Sigmoid colon (tissue), 7 donors: Measurements from ENCODE around the gene INCENP. TPM values are rescaled to one million over a fixed set of nuclear protein-coding genes. Genes with fewer than 3 reads are reported as not detected.

Source experiments
- DNase-seq: peaks from one replicate; pipeline ENCODE4 v3.0.0-alpha.2; 2019
- H3K27ac ChIP-seq, 4 donors: fragments of 200-600 bp; sonication (generic); one replicate each; pipeline ENCODE4 v1.5.1; 2016 to 2019; ENCODE audit warnings: mild to moderate bottlenecking in 1 of 4
- H3K27me3 ChIP-seq, 3 donors: fragments of 200-600 bp; sonication (generic); one replicate each; pipeline ENCODE4 v1.5.1; 2019; ENCODE audit warnings: mild to moderate bottlenecking in 1 of 3
- H3K36me3 ChIP-seq, 4 donors: fragments of 200-600 bp; sonication (generic); one replicate each; pipeline ENCODE4 v1.5.1; 2016 to 2019
- H3K4me1 ChIP-seq, 4 donors: fragments of 200-600 bp; sonication (generic); one replicate each; pipeline ENCODE4 v1.5.1; 2017 to 2019
- H3K4me3 ChIP-seq, 4 donors: fragments of 200-600 bp; sonication (generic); one replicate each; pipeline ENCODE4 v1.5.1; 2017 to 2019; ENCODE audit warnings: mild to moderate bottlenecking in 2 of 4, moderate library complexity in 1 of 4
- H3K9me3 ChIP-seq, 4 donors: fragments of 200-600 bp in 3 of 4; sonication (generic) in 3 of 4; one replicate each; pipeline versions ENCODE4 v1.5.1 to v1.6.1; 2013 to 2019
- CTCF ChIP-seq, 4 experiments: fragments of 450-650 bp in 3 of 4; fragments of 200-600 bp in 1 of 4; IDR thresholded peaks; one replicate each; pipeline ENCODE4 v1.5.1; 2016 to 2019; ENCODE audit warnings: antibody characterized with exemption in 4 of 4, mild to moderate bottlenecking in 3 of 4, moderate library complexity in 2 of 4
- EP300 ChIP-seq, 4 donors: sonication (generic); formaldehyde crosslinking; IDR thresholded peaks; one replicate each; pipeline ENCODE4 v1.6.1; 2017; ENCODE audit warnings: antibody characterized with exemption in 4 of 4
- POLR2A ChIP-seq, 2 donors: fragments of 450-650 bp; IDR thresholded peaks; one replicate each; pipeline ENCODE4 v1.6.1; 2016; ENCODE audit warnings: antibody characterized with exemption in 2 of 2, mild to moderate bottlenecking in 2 of 2, moderate library complexity in 2 of 2
- POLR2AphosphoS5 ChIP-seq, 4 donors: sonication (generic); formaldehyde crosslinking; IDR thresholded peaks; one replicate each; pipeline ENCODE4 v1.6.1; 2017; ENCODE audit warnings: antibody characterized with exemption in 4 of 4
- WGBS, 2 donors: extraction: QIAGEN DNeasy Blood & Tissue Kit; methylation state at CpG; one replicate each; pipeline ENCODE4 v1.1.7; 2013; 5-methylcytosine and 5-hydroxymethylcytosine counted together
- intact Hi-C: fragments of 100-400 bp; cut with DNase I; formaldehyde crosslinking; loops from one replicate; pipeline ENCODE4 v1.15.1; 2023
- polyA plus RNA-seq, 3 donors: library from polyadenylated mRNA; stranded (reverse); fragments of 200-250 nt; gene quantifications; one replicate each; pipeline ENCODE4 v1.2.3, GENCODE V29; 2013
- total RNA-seq, 4 donors: library from RNA; depleted of rRNA; stranded (reverse); fragments of >200 nt; gene quantifications; one replicate each; pipeline ENCODE4 v1.1.0, GENCODE V29; 2016
- donor health status: healthy with polysubstance abuse.
- donor health status: Bipolar disorder and iron deficiency.
- donor health status: healthy.

INCENP gene
- total and polyA plus RNA-seq, 7 donors, result 4.2 to 25.3 (median 8.9) TPM

GRCh38 chr11:62127426-62127825 lies 3.6 kb downstream of the INCENP start:
- peaks cover 0 to 23% (median 12%) of the 10 kb centered on the region in 4 donors for H3K4me1 ChIP-seq
- no peak for DNase-seq
- no peak for TF ChIP-seq POLR2AphosphoS5 (IDR thresholded peaks at IDR 0.05)
- no peak for TF ChIP-seq CTCF (IDR thresholded peaks at IDR 0.05)
- TF ChIP-seq EP300 (IDR thresholded peaks at IDR 0.05), result no peak
- no peak for TF ChIP-seq POLR2A (IDR thresholded peaks at IDR 0.05)
- H3K27ac ChIP-seq, result no peak overlapping the region
- H3K27me3 ChIP-seq, result no peaks in the 10 kb centered on the region
- WGBS, 2 donors, result 98 to 99% methylated on average over 1 of the region's 1 CpG
- no peaks in the 10 kb centered on the region for H3K9me3 ChIP-seq
- intact Hi-C loops, result loop anchor here (10.0 kb wide), 1 partner anchor 767 kb away; no protein-coding TSS in a partner anchor
- peaks cover 0 to 41% (median 28%) of the 10 kb centered on the region in 4 donors for H3K36me3 ChIP-seq
- H3K4me3 ChIP-seq, result no peak overlapping the region

GRCh38 chr11:62127941-62128770 lies 4.3 kb downstream of the INCENP start:
- Histone ChIP-seq H3K27ac (no peak overlapping the region), H3K36me3 (peaks cover 0 to 45% (median 28%) of the 10 kb centered on the region in 4 donors), H3K27me3 (no peaks in the 10 kb centered on the region), H3K9me3 (no peaks in the 10 kb centered on the region), H3K4me3 (no peak overlapping the region), H3K4me1 (peaks cover 0 to 21% (median 12%) of the 10 kb centered on the region in 4 donors)
- DNase-seq, result peak; percentile 55
- no peak for TF ChIP-seq POLR2A (IDR thresholded peaks at IDR 0.05)
- WGBS, 2 donors, result 93% methylated on average over 16 of the region's 16 CpGs
- intact Hi-C loops, result loop anchor here (10.0 kb wide), 1 partner anchor 767 kb away; no protein-coding TSS in a partner anchor

GRCh38 chr11:62128835-62129234 lies 5.0 kb downstream of the INCENP start:
- intact Hi-C loops, result loop anchor here (10.0 kb wide), 1 partner anchor 766 kb away; no protein-coding TSS in a partner anchor
- TF ChIP-seq CTCF (IDR thresholded peaks at IDR 0.05) (no peak), POLR2AphosphoS5 (IDR thresholded peaks at IDR 0.05) (no peak), POLR2A (IDR thresholded peaks at IDR 0.05) (no peak), EP300 (IDR thresholded peaks at IDR 0.05) (no peak)
- Histone ChIP-seq H3K4me3 (no peak overlapping the region), H3K27ac (no peak overlapping the region), H3K36me3 (peaks cover 0 to 45% (median 28%) of the 10 kb centered on the region in 4 donors), H3K9me3 (no peaks in the 10 kb centered on the region), H3K4me1 (peaks cover 0 to 19% (median 10%) of the 10 kb centered on the region in 4 donors), H3K27me3 (no peaks in the 10 kb centered on the region)
- WGBS, 2 donors, result 96 to 97% methylated on average over 7 of the region's 7 CpGs
- DNase-seq, result peak; percentile 36

- Histone ChIP-seq H3K27ac (no peak overlapping the region), H3K27me3 (no peaks in the 10 kb centered on the region), H3K9me3 (no peaks in the 10 kb centered on the region), H3K4me3 (no peak overlapping the region), H3K4me1 (peaks cover 0 to 13% (median 7%) of the 10 kb centered on the region in 4 donors), H3K36me3 (peaks cover 0 to 45% (median 28%) of the 10 kb centered on the region in 4 donors)
- 95 to 96% methylated on average over 28 of the region's 28 CpGs for WGBS, 2 donors
- DNase-seq, result peak; percentile 56
- no peak for TF ChIP-seq POLR2A (IDR thresholded peaks at IDR 0.05)
- TF ChIP-seq EP300 (IDR thresholded peaks at IDR 0.05), result no peak
- no peak for TF ChIP-seq CTCF (IDR thresholded peaks at IDR 0.05)
- no peak for TF ChIP-seq POLR2AphosphoS5 (IDR thresholded peaks at IDR 0.05)
- intact Hi-C loops, result loop anchor here (10.0 kb wide), 1 partner anchor 765 kb away; no protein-coding TSS in a partner anchor
Observed at GRCh38 chr11:62129590-62130282, 5.9 kb downstream of the INCENP start.
